ENCODE results near the gene REXO4.
A peak's percentile ranks its signal among the peaks of the same experiment; 100 is the strongest.
"Not testable (repeated sequence)": the region's sequence is repeated elsewhere in the genome, so short reads cannot be mapped to it uniquely, and the experiment has no call there.

Gene REXO4

DNA sequence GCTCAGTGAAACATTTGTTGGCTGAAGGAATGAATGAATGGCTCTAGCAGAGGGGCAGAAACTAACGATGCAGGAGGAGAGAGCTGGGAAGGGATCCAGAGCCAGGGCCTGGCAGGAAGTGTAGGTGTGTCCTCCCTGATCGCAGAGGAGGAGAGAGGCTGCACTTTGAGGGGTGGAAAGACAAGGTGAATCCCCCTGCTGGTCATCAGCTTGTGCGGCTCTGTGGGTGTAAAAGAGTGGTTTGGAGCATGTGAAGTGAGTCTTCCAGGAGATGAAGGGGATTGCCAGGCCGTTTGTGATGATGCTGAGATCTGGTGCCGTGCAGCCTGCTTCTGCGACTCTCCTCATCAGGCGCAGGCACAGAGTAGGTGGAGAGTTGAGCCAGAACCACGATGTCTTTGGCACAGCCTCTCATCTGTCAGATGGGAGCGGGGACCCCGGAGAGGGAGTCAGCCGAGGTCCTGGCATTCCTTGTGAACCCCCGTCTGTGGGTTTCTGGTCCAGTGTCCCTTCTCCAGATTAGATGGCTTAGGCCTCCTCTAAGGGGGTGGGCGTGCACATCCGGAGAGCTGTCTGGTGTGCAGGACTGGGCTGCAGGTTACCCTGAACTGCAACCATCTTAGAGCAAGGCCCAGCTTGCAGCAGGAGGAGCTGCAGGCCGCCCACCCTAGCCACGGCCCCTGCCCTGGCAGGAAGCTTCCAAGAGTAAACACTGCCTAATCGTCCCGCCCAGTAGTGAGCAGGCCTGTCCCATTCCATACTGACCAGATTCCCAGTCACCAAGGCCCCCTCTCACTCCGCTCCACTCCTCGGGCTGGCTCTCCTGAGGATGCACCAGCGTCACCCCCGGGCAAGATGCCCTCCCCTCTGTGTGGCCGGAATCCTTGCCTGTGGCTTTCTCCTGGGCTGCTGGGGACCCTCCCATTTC lies 4.1 kb upstream of the REXO4 start, which contains the start of gene ADAMTS13:
Gene ADAMTS13 (plus strand): TSS at position 753 of the 928 bp plus-strand sequence. CDS start 77 bp downstream, at position 830.
- no peak for DNase-seq

DNA sequence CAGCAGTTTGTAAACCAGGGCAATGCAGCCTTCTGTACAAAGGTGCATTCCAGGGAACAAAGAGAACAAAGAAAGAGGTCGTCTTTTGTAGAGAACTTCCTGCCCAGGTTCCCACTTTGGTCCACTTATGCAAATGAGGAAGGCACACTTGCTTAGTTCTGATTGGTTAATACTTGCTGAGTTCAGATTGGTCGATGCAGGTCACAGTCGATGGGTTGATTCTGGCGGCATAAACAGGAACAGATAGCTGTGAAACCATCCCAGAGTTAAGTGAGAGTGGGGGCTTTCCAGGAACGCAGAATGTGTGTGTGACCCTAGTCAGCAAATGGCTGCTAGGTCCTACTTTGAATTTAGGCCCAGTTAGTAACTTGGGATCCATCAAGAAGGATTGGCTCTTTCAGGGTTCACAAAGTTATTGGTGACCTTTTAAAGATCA lies 2.6 kb upstream of the REXO4 start:
- no peak for DNase-seq

DNA sequence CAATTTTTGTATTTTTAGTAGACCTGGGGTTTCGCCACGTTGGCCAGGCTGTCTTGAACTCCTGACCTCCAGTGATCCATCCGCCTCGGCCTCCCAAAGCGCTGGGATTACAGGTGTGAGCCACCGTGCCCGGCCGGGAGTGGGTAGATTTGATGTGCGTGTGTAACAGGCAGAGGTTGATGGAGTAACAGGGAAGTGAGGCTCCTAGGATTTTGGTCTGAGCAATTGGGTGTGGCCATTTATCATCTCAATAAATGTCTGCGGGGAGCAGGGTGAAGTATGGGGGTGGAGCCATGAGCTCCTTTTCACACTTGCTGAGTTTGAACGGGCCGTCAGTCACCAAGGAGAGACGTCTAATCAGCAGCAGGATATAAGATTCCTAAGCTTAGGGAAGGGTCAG lies 1.2 kb upstream of the REXO4 start:
- DNase-seq, result no peak

DNA sequence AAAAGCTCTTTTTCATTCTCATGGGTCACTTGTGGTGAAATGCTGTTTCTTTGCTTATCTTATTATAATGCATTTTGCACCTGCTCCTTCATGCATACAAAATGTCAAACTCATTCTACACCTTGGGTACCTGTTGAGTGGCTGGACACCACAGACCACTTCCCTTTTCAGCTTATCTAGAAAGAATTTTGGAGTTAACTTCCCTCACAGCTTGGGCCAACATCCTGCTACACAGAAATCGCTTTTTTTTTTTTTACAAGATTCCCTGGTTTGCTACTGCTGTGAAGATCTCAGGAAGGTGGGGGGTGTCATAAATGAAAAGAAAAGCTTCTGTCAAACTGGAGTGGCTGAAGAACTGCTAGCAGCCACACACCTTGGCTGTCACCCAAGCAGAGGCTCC lies 2.6 kb downstream of the REXO4 start:
- DNase-seq, result no peak

DNA sequence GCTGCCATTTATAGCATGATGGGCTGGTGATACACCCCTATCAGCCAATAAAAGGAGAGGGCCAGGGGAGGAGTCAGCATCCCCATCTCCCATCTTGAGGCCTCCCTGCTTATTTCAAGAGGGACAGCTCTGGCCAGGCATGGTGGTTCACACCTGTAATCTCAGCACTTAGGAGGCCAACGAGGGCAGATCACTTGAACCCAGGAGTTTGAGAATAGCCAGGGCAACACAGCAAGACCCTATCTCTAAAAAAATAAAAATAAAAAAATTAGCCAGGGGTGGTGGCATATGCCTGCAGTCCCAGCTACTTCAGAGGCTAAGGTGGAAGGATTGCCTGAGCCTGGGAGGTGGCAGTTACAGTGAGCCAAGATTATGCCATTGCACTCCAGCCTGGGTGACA lies 9.8 kb downstream of the REXO4 start:
- DNase-seq, result no peak

DNA sequence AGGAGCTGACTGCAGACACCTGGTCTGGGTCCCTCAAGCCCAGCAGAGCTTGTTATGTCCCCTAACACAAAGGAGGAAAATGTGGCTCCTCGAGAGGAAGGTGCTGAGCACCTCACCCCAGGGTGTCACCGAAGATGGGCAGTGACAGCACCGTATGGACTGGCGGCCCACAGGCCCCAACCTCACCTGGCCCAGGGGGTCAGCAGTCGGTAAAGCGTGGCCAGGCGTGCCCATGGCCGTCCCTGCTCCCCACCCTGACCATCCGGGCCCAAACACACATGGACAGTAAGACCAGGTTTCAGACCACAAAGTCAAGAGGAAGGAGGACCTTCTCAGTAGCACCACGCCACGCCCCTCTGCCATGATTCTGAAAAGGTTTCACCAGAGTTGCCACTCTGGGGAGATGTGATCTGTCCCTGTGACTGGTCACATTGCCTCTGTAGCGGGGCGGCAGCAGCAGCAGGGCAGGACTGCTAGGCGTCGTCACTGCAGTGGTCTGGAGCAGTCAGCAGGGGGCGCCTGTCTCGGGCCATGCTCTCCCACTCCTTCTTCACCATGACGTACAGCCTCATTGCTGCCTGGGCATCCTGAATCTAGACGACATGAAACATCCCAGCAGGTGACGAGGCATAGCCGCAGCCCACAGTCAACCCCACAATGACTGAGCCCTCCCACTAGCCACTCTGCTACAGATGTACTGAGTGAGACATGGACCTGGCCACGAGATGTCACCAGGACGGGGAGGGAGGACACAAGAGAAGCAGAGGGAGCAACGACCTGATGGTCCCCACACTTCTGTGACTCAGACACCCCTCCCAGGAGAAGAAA lies 11.1 kb downstream of the REXO4 start:
- DNase-seq, result peak in 50 of 56 donors; percentile 8 to 76 (median 51)

DNA sequence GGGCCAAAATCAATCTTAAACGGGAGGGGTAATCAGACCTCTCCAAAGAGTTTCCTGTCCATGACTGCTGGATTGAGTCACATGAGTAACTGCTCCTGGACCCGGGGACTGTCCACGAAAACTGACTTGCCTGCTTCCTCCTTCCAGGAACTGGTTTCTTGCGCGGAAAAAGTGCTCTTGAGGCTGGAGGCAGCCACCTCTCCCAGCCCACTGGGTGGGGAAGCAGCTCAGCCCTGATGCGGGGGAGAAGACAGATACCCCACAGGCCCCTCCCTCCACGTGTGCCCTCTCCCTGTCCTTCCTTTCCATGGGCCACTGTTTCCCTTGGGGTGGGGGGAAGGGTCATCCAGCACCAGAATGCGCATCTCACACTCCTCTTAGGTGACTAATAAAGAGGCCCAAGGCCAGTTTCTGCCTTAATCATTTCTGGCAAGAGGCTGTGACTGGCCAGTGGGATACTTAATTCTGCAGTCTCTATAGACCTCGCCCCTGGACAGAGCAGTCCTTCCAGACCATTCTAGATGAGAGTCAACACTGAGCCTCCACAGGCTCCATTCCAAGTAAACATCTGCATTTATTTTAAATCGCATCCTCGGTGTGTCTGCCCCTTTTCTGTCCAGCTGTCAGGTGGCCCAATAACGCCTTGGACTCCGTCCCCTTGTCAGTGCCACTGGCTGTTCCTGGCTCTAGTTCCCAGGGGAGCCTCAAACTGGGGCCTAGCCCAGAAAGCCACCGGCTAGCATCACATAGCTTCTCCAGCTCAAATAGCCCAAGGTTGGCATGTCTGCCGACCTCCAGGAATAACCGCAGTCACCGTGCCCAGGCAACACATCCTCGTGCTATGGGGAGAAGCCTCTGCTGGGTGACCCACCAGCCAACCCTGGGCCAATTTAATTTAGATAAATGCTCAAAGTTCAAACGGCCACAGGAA lies 12.0 kb downstream of the REXO4 start:
- no peak for DNase-seq

DNA sequence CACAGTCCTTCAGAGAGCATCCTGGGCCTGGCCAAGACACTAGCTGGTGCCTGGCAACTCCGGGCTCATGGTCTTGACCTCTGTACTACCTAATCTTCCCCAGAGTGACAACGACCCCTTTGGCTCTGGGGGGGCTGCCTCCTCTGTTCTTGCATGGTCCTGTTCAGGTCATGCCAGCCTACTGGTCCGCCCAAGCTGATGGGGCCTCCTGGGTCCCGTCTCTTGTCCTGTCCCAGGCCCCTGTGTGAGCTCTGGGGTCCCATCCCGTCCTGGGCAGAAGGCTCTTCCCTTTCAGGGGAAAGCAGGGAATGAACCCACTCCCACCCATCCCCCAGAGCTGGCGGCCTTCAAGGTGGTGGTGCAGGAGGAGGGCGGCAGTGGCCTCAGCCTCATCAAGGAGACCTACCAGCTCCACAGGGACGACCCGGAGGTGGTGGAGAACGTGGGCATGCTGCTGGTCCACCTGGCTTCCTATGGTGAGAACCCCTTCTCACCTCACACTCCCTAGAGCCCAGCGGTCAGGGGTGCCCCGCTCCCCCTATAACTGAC lies 13.3 kb downstream of the REXO4 start:
- no peak for DNase-seq

DNA sequence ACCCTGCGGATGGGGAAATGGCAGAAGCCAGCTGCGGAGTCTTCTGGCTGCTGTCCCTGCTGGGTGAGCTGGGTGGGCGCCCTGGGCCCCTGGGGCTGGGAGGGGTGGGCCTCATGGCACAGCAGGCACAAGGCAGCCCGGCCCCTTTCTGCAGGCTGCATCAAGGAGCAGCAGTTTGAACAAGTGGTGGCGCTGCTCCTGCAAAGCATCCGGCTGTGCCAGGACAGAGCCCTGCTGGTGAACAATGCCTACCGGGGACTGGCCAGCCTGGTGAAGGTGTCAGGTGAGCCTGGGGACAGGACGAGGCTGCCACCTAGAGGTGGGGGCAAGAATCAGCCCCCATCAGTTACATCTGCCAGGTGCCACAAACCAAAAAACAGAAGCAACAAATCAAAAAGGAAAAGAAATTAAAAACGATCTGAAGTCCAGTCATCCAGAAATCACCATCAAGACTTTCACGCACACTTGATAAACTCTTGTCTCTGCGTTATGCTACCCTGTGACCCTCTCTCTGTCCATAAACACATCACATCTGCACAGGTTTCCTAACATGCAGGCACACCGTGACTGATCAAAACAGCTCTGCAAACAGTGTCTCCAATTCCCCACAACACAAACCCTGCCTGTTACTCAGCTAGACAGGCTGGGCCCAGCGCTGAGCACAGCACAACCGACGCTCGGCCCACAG lies 13.9 kb downstream of the REXO4 start:
- no peak for DNase-seq

DNA sequence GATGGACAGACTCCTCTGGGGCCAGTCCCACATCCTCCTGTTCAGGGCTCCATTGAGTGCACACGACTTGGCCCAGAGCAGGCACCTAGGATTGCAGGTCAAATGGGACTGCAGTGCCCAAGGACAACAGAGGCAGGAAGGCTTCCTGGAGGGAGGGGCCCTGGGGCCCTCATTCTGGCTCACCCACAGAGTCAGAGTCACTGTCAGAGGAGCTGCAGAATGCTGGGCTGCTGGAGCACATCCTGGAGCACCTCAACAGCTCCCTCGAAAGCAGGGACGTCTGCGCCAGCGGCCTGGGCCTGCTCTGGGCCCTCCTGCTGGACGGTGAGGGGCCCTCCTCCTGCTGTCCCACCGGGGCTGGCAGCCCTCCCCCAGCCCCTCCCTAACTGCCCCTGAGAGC lies 15.1 kb downstream of the REXO4 start:
- DNase-seq, result no peak

DNA sequence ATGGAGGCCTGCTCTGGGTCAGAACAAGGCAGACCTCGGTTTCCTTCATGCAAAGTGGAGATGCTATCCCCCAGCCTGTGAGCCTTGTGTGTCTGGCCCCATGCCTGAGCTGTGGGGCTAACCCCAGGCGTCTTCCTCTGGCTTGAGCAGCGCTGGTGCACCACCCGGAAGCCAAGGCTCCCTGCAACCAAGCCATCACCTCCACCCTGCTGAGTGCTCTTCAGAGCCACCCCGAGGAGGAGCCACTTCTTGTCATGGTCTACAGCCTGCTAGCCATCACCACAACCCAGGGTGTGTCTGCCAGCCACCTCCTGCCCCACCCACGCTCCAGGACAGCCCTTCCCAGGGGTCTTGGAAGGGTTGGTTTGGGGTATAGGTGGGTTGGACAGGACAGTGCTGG lies 16.2 kb downstream of the REXO4 start:
- DNase-seq, result no peak

DNA sequence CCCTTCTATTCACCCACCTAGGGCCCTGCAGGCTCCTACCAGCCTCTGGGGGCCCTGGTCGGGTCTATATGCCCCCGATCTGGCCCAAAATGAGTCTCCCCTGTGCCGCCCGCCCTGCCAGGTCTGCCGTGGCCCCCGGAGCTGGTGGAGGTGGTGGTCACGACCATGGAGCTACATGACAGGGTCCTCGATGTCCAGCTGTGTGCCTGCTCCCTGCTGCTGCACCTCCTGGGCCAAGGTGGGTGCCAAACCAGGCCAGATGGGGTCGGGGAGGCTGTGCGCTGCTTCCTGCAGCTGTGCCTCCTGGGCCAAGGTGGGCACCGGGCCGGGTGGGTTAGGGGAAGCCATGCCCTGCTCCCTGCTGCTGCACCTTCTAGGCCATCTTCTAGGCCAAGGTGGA lies 17.5 kb downstream of the REXO4 start:
- DNase-seq, result no peak

DNA sequence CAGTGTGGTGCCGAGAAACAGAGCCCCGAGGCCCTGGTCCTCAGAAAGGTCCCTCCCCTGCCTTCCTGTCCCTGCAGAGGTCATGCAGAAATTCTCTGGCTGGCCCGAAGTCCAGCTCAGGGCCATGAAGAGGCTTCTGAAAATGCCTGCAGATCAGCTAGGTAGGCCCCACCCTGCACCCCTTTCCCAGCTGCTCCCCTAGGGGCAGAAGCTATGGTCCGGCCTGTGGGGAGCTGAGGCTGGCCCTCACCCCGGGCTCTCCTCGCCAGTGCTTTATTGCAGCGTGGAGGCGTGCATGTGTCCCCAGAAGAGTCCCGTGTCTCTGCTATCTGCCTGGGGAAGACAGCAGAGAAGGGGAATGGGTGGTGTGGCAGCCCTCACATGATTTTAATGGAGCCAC lies 19.9 kb downstream of the REXO4 start:
- DNase-seq, result no peak

DNA sequence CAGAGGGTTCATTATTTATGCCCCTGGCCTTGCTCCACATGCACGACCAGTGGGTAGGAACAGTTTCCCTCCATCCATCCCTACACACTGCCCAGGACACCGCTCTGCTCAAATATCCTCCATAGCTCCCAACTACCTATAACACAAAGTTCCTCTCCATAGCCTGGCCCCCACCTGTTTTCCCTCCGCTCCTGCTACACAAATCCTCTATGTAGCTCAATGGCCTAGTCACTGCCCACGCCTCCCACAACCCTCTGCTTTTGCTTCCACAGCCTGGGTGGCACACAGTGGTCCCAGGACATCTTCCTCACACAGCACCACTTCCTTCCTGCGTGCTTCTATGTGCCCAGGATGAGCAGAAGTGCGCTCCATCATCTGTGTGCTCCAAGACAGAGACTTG lies 20.4 kb downstream of the REXO4 start:
- DNase-seq, result no peak

DNA sequence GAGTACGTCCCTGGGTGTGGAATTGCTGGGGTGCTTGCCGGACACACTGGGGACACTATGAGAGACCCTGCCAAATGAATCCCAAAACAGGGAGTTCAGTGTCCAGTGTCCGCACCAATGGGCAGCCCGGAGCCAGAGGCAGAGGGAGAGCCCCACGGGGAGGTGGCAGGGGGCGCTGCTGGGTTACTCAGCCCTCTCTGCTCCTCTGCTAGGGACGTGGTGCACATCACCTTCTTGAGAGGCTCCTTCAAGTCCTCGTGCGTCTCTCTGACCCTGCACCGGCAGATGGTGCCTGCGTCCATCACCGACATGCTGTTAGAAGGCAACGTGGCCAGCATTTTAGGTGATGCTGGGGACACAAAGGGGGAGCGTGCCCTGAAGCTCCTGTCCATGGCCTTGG lies 20.9 kb downstream of the REXO4 start:
- no peak for DNase-seq

DNA sequence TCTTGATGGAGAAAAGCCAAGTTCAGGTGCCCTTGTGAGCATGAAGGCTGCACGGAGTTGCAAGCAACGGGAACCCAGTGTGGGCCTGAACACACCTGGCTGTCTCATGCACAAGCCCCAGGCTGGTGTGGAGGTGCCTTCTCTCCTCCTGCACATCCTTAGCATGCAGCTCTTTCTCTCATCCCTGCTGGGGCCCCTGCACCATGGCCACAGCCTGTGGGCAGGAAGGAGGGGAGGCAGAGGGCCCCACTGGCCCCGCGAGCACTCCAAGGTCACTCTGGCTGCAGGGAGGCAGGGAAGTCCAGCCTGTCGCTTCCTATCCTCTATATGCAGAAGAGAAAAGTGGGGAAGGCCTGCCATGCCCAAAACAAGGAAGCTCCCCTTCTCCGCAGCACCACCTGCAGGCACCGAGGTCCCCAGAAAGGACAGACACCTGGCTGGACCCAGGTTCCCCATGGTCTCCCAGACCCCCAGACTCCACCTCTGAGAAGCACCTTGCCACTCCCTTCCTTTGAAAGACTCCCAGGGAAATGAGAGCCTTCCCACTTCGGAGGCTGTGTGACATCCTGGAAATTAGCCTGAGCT lies 23.0 kb downstream of the REXO4 start:
- DNase-seq, result no peak

DNA sequence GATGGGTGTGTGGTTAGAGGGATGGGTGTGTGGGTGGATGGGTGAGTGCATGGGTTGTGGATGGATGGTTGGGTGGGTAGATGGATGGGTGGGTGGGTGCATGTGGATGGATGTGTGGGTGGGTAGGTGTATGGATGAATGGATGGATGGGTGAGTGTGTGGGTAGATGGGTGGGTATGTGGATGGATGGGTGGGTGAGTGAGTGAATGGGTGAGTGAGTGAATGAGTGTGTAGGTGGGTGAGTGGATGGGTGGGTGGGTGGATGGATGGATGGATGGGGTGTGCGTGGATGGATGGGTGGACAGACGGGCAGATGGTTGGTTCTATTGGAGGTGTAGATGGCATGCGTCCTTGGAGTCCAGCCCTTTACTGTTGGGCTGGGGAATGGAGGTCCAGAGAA lies 24.4 kb downstream of the REXO4 start:
- no peak for DNase-seq

DNA sequence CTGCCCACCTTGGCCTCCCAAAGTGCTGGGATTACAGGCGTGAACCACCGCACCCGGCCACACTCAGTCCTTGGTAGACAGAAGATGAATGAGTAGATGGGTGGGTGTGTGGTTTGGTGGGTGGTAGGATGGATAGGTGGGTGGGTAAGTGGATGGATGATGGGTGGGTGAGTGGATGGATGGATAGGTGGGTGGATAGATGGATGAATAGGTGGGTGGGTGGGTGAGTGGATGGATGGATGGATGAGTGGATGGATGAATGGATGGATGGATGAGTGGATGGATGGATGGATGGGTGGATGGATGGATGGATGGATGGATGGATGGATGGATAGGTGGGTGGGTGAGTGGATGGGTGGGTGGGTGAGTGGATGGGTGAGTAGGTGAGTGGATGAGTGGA lies 25.5 kb downstream of the REXO4 start:
- not testable (repeated sequence) for DNase-seq

DNA sequence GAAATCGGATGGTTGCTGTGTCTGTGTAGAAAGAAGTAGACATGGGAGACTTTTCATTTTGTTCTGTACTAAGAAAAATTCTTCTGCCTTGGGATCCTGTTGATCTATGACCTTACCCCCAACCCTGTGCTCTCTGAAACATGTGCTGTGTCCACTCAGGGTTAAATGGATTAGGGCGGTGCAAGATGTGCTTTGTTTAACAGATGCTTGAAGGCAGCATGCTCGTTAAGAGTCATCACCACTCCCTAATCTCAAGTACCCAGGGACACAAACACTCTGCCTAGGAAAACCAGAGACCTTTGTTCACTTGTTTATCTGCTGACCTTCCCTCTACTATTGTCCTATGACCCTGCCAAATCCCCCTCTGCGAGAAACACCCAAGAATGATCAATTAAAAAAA lies 26.4 kb downstream of the REXO4 start:
- not testable (repeated sequence) for DNase-seq

DNA sequence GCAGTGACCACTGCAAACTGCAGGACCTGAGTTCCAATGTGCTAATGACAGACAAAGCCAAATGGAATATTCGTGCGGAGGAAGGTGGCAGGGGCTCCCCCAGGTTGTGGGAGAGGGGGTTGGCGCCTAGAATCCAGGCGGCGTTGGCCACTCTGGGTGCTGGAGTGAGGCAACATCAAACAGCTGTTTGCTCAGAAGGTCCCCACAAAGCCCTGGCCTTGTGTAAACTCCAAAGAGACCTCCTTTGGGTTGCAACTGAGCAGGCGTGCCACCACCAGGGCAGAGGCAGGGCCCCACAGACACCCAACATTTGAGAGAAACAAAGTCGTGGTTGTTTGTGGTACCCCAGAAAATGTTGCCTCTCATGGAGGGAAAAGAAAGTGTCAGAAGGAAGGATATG lies 27.1 kb downstream of the REXO4 start:
- DNase-seq, result no peak
